ENCODE results near the gene TRMT6. TPM values are rescaled to one million over a fixed set of nuclear protein-coding genes. Genes with fewer than 3 reads are reported as not detected.

TRMT6 gene
- total and polyA plus RNA-seq, 10 of the 15 experiments (the other 5 are each of a cell fraction or from before 2014, with no cell fraction given) = 18.2 to 35.5 (median 22.6) TPM

GRCh38 chr20:5918856-5919625, 31.3 kb downstream of the TRMT6 start:
- H3K27ac ChIP-seq (ENCODE audit: control insufficient read depth, insufficient read depth) = no peak overlapping the region
- 6% methylated on average over 3 of the region's 3 CpGs for WGBS (ENCODE audit: insufficient coverage, insufficient replicate concordance, low lambda C conversion rate, missing lambda C conversion rate)
- DNase-seq (ENCODE audit: low read depth, low spot score) = no peak
- peak; percentile 89 for ATAC-seq
- H3K4me1 ChIP-seq (ENCODE audit: control insufficient read depth, insufficient read depth, low read length) = no peaks in the 10 kb centered on the region
- no peaks in the 10 kb centered on the region for H3K79me2 ChIP-seq (ENCODE audit: control insufficient read depth, insufficient read depth, low read length)
- no TSS peak for BruUV-seq (replicated peaks)
- no peaks in the 10 kb centered on the region for H3K27me3 ChIP-seq (replicated peaks in 1 of 2; ENCODE audit: control insufficient read depth in 2 of 2, insufficient read depth in 2 of 2, low read length in 1 of 2)
- no peak overlapping the region for H3K4me3 ChIP-seq
- TF ChIP-seq SPI1 (IDR thresholded peaks at IDR 0.05; ENCODE audit: borderline replicate concordance, insufficient read depth, low read depth, low read length) = 0 out of 2 replicates have a peak, but pooled peaks have one; percentile 5
- TF ChIP-seq ZNF622 (IDR thresholded peaks at IDR 0.05) = no peak
- POLR2A ChIA-PET = interaction anchor here (0.6 to 0.7 kb wide), 2 partner anchors 9 to 181 kb away, joined by 3 read pairs; no protein-coding TSS in a partner anchor
- intact Hi-C loops (cut with micrococcal nuclease; ENCODE audit: unreplicated experiment) = no loop called here
- H2AFZ ChIP-seq (ENCODE audit: control insufficient read depth, low read depth, low read length) = no peak overlapping the region
- no peaks in the 10 kb centered on the region for H3K36me3 ChIP-seq (ENCODE audit: control insufficient read depth in 2 of 2, insufficient read depth in 2 of 2, low read length in 1 of 2)
- H3K4me2 ChIP-seq (ENCODE audit: control insufficient read depth, insufficient read depth) = no peak overlapping the region
- no peak for FAIRE-seq
- SMC1A ChIA-PET (ENCODE audit: uncharacterized antibody, unreplicated experiment) = interaction anchor here (1.1 to 1.2 kb wide), 2 partner anchors 14 to 390 kb away, joined by 3 to 7 read pairs; no protein-coding TSS in a partner anchor
- in situ Hi-C loops (cut with MboI) = no loop called here
- CTCF ChIA-PET = interaction anchor here (0.6 to 0.9 kb wide), 2 partner anchors 391 to 1776 kb away, joined by 3 to 5 read pairs; no protein-coding TSS in a partner anchor
- RAD21 ChIA-PET (ENCODE audit: unreplicated experiment) = interaction anchor here (0.7 kb wide), 1 partner anchor 390 kb away, joined by 3 read pairs; no protein-coding TSS in a partner anchor
- no peaks in the 10 kb centered on the region for H3K9me3 ChIP-seq (replicated peaks; ENCODE audit: control insufficient read depth, insufficient read depth, low read length)
- no peak overlapping the region for H3K9ac ChIP-seq (ENCODE audit: control insufficient read depth, insufficient read depth, low read length)
- no peaks in the 10 kb centered on the region for H4K20me1 ChIP-seq (ENCODE audit: control insufficient read depth, insufficient read depth)

DNA sequence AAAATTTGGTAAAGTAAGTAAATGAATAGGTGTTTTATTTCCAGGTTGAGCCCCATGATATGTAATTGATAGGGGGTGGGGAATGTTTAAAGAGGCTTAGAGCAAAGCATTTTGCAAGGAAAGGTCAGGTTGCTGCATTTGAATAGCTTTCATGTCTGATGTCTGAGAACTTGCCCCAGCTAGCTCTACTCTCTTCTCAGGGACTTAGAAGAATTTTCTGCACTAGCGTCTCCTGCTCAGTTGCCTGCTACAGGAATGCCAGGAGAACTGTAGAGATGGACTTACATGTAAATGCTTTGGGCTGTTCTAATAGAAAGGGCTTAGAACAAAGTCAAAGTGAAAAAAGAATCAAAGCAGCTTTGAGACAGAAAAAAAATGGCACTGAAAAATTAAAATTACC, 35.5 kb downstream of the TRMT6 start:
- WGBS (ENCODE audit: insufficient coverage, insufficient replicate concordance, low lambda C conversion rate, missing lambda C conversion rate) = 0% methylated on average over 1 of the region's 1 CpG
- POLR2A ChIA-PET = no interaction called here
- SMC1A ChIA-PET (ENCODE audit: uncharacterized antibody, unreplicated experiment) = no interaction called here
- H3K27ac ChIP-seq (ENCODE audit: control insufficient read depth, insufficient read depth) = no peak overlapping the region
- no peaks in the 10 kb centered on the region for H3K4me1 ChIP-seq (ENCODE audit: control insufficient read depth, insufficient read depth, low read length)
- ATAC-seq (no peak), FAIRE-seq (no peak), DNase-seq (ENCODE audit: low read depth, low spot score) (no peak)
- RAD21 ChIA-PET (ENCODE audit: unreplicated experiment) = no interaction called here
- H3K4me3 ChIP-seq = no peak overlapping the region
- BruUV-seq (replicated peaks) = no TSS peak
- intact Hi-C loops (cut with micrococcal nuclease; ENCODE audit: unreplicated experiment) = no loop called here
- no peaks in the 10 kb centered on the region for H3K36me3 ChIP-seq (ENCODE audit: control insufficient read depth in 2 of 2, insufficient read depth in 2 of 2, low read length in 1 of 2)
- H2AFZ ChIP-seq (ENCODE audit: control insufficient read depth, low read depth, low read length) = no peak overlapping the region
- H3K79me2 ChIP-seq (ENCODE audit: control insufficient read depth, insufficient read depth, low read length) = no peaks in the 10 kb centered on the region
- no peaks in the 10 kb centered on the region for H3K9me3 ChIP-seq (replicated peaks; ENCODE audit: control insufficient read depth, insufficient read depth, low read length)
- CTCF ChIA-PET = interaction anchor here (0.6 kb wide), 1 partner anchor 13 kb away, joined by 3 read pairs; no protein-coding TSS in a partner anchor
- in situ Hi-C loops (cut with MboI) = no loop called here
- H3K27me3 ChIP-seq (replicated peaks in 1 of 2; ENCODE audit: control insufficient read depth in 2 of 2, insufficient read depth in 2 of 2, low read length in 1 of 2) = peaks cover 3% of the 10 kb centered on the region in 2 experiments; a peak in 2 of 4 replicates
- H3K9ac ChIP-seq (ENCODE audit: control insufficient read depth, insufficient read depth, low read length) = no peak overlapping the region
- no peak overlapping the region for H3K4me2 ChIP-seq (ENCODE audit: control insufficient read depth, insufficient read depth)
- no peaks in the 10 kb centered on the region for H4K20me1 ChIP-seq (ENCODE audit: control insufficient read depth, insufficient read depth)
- no peak for TF ChIP-seq ZBTB40 (IDR thresholded peaks at IDR 0.05; ENCODE audit: borderline replicate concordance)
- TF ChIP-seq SPI1 (IDR thresholded peaks at IDR 0.05; ENCODE audit: borderline replicate concordance, insufficient read depth, low read depth, low read length) = no peak
- TF ChIP-seq HDAC6 (IDR thresholded peaks at IDR 0.05; ENCODE audit: unreplicated experiment) = no peak
- TF ChIP-seq IKZF2 (IDR thresholded peaks at IDR 0.05) = no peak
- TF ChIP-seq ZNF24 (IDR thresholded peaks at IDR 0.05) = no peak
- TF ChIP-seq RFX5 (IDR thresholded peaks at IDR 0.05; ENCODE audit: low read depth, low read length) = no peak
- no peak for TF ChIP-seq PAX8 (IDR thresholded peaks at IDR 0.05)
- TF ChIP-seq POLR2AphosphoS5 (IDR thresholded peaks at IDR 0.05; ENCODE audit: low read length) = no peak
- no peak for TF ChIP-seq HDAC2 (IDR thresholded peaks at IDR 0.05)
- no peak for TF ChIP-seq PML (IDR thresholded peaks at IDR 0.05; ENCODE audit: low read length)
- TF ChIP-seq POU2F2 (IDR thresholded peaks at IDR 0.05; ENCODE audit: borderline replicate concordance, low read depth, low read length) = no peak
- TF ChIP-seq NR2C2 (IDR thresholded peaks at IDR 0.05; ENCODE audit: borderline replicate concordance, control insufficient read depth, insufficient read length, low read depth) = no peak
- TF ChIP-seq RAD21 (IDR thresholded peaks at IDR 0.05; ENCODE audit: insufficient read depth, low read depth, low read length) = no peak

Data from GM12878 (cell line).